Tibial nerve (tissue), 4 donors: Measurements from ENCODE around the gene FBN3. TPM values are rescaled to one million over a fixed set of nuclear protein-coding genes. Genes with fewer than 3 reads are reported as not detected.

Experiments
- DNase-seq, 2 donors: peaks; one replicate each; pipeline ENCODE4 v3.0.0-alpha.2; 2019; ENCODE audit warnings: low spot score in 2 of 2
- H3K27ac ChIP-seq, 4 donors: fragments of 200-600 bp; sonication (generic) in 3 of 4; one replicate each; pipeline ENCODE4 v1.5.1; 2017 to 2019; ENCODE audit warnings: mild to moderate bottlenecking in 1 of 4
- H3K27me3 ChIP-seq, 2 donors: fragments of 200-600 bp; sonication (generic) in 1 of 2; one replicate each; pipeline versions ENCODE4 v1.5.1 to v1.6.0; 2017 to 2019
- H3K36me3 ChIP-seq, 3 donors: fragments of 200-600 bp; sonication (generic); one replicate each; pipeline ENCODE4 v1.5.1; 2018 to 2019
- H3K4me1 ChIP-seq, 4 donors: fragments of 200-600 bp; sonication (generic) in 3 of 4; one replicate each; pipeline ENCODE4 v1.5.1; 2017 to 2019
- H3K4me3 ChIP-seq, 4 donors: fragments of 200-600 bp; sonication (generic) in 3 of 4; one replicate each; pipeline ENCODE4 v1.5.1; 2017 to 2019; ENCODE audit warnings: mild to moderate bottlenecking in 1 of 4, moderate library complexity in 1 of 4
- H3K9me3 ChIP-seq, 4 donors: fragments of 200-600 bp; sonication (generic) in 3 of 4; one replicate each; pipeline ENCODE4 v1.5.1; 2017 to 2019
- CTCF ChIP-seq, 5 experiments: fragments of 200-600 bp in 3 of 5; fragments of 450-650 bp in 2 of 5; sonication (generic) in 3 of 5; IDR thresholded peaks; one replicate each; pipeline ENCODE4 v1.5.1; 2016 to 2019; ENCODE audit warnings: antibody characterized with exemption in 5 of 5, mild to moderate bottlenecking in 3 of 5, moderate library complexity in 2 of 5
- EP300 ChIP-seq, 2 donors: sonication (generic); formaldehyde crosslinking; IDR thresholded peaks; one replicate each; pipeline ENCODE4 v1.6.1; 2017; ENCODE audit warnings: antibody characterized with exemption in 2 of 2, mild to moderate bottlenecking in 1 of 2
- POLR2A ChIP-seq, 2 donors: fragments of 450-650 bp; IDR thresholded peaks; one replicate each; pipeline ENCODE4 v1.6.1; 2017; ENCODE audit warnings: antibody characterized with exemption in 2 of 2, mild to moderate bottlenecking in 2 of 2, moderate library complexity in 2 of 2
- WGBS, 2 donors: methylation state at CpG; one replicate each; pipeline ENCODE4 v1.1.5; 2018; 5-methylcytosine and 5-hydroxymethylcytosine counted together
- total RNA-seq, 4 donors: library from RNA; depleted of rRNA; stranded (reverse); fragments of >200 nt; gene quantifications; one replicate each; pipeline ENCODE4 v1.1.0, GENCODE V29; 2016

The FBN3 gene
- total RNA-seq, 4 donors from 2014 or later = 0.20 to 2.5 TPM; not detected in 2

GRCh38 chr19:8128551-8128950 lies 20.8 kb downstream of the FBN3 start:
- no peaks in the 10 kb centered on the region for H3K36me3 ChIP-seq
- H3K27ac ChIP-seq = no peak overlapping the region
- 93% methylated on average over 8 of the region's 8 CpGs for WGBS, 2 donors
- no peaks in the 10 kb centered on the region for H3K9me3 ChIP-seq
- no peaks in the 10 kb centered on the region for H3K27me3 ChIP-seq
- no peak for DNase-seq
- no peak overlapping the region for H3K4me3 ChIP-seq
- TF ChIP-seq POLR2A (IDR thresholded peaks at IDR 0.05) (no peak), EP300 (IDR thresholded peaks at IDR 0.05) (no peak), CTCF (IDR thresholded peaks at IDR 0.05) (no peak)
- H3K4me1 ChIP-seq = no peaks in the 10 kb centered on the region

- no peak overlapping the region for H3K4me3 ChIP-seq
- H3K36me3 ChIP-seq = no peaks in the 10 kb centered on the region
- WGBS, 2 donors = 84 to 85% methylated on average over 8 of the region's 8 CpGs
- no peaks in the 10 kb centered on the region for H3K27me3 ChIP-seq
- no peaks in the 10 kb centered on the region for H3K4me1 ChIP-seq
- no peaks in the 10 kb centered on the region for H3K9me3 ChIP-seq
- TF ChIP-seq CTCF (IDR thresholded peaks at IDR 0.05) = no peak
- TF ChIP-seq POLR2A (IDR thresholded peaks at IDR 0.05) = no peak
- no peak for TF ChIP-seq EP300 (IDR thresholded peaks at IDR 0.05)
- DNase-seq = no peak
- H3K27ac ChIP-seq = no peak overlapping the region
Observed at GRCh38 chr19:8127311-8127710, 22.1 kb downstream of the FBN3 start.

DNA sequence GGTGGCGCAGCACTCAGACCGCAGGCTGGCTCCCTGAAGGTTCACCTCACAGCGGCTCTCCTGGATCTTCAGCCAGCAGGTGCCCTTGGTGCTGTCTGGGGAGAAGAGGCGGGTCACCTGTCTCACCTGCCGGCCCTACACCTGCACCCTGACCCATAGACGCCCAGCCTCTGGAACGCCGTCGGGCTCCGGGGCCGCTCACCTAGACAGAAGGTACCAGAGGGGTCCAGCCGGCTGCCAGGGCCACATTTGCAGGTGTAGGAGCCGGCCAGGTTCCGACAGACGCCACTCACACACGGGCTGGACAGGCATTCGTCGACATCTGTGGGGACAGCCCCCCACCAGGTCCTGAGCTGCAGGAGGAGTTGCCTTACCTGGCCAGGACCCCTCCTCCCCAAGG lies 22.9 kb downstream of the FBN3 start:
- no peak for DNase-seq
- 93 to 94% methylated on average over 14 to 17 of the region's 18 CpGs for WGBS, 2 donors
- Histone ChIP-seq H3K4me3 (no peak overlapping the region), H3K9me3 (no peaks in the 10 kb centered on the region), H3K27me3 (no peaks in the 10 kb centered on the region), H3K27ac (no peak overlapping the region), H3K36me3 (no peaks in the 10 kb centered on the region), H3K4me1 (no peaks in the 10 kb centered on the region)
- TF ChIP-seq EP300 (IDR thresholded peaks at IDR 0.05) (no peak), POLR2A (IDR thresholded peaks at IDR 0.05) (no peak), CTCF (IDR thresholded peaks at IDR 0.05) (no peak)

GRCh38 chr19:8126008-8126407 lies 23.4 kb downstream of the FBN3 start:
- no peaks in the 10 kb centered on the region for H3K4me1 ChIP-seq
- no peak overlapping the region for H3K27ac ChIP-seq
- no peak for TF ChIP-seq EP300 (IDR thresholded peaks at IDR 0.05)
- no peaks in the 10 kb centered on the region for H3K36me3 ChIP-seq
- H3K27me3 ChIP-seq = no peaks in the 10 kb centered on the region
- no peak for DNase-seq
- no peaks in the 10 kb centered on the region for H3K9me3 ChIP-seq
- 88 to 89% methylated on average over 15 of the region's 15 CpGs for WGBS, 2 donors
- no peak overlapping the region for H3K4me3 ChIP-seq

DNA sequence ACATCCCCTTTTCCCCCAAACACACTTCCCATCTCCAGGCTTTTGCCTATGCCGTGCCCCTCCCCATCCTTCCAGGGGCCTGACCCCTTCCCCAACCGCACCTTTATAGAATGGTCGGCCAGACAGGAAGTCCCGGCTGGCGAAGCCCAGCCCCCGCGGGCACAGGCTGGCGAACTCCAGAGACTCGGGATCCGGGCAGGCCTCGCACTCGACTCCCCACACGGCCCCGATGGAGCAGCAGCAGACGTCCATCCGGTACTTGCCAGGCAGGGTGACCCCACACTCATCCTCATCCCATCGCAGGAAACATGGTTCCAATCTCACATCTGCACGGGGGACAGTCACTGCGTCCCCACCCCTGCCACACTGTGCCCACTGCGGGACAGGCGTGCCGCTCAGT lies 25.7 kb downstream of the FBN3 start:
- Histone ChIP-seq H3K4me3 (no peak overlapping the region), H3K9me3 (no peaks in the 10 kb centered on the region), H3K36me3 (no peaks in the 10 kb centered on the region), H3K27ac (no peak overlapping the region), H3K4me1 (no peaks in the 10 kb centered on the region), H3K27me3 (no peaks in the 10 kb centered on the region)
- TF ChIP-seq EP300 (IDR thresholded peaks at IDR 0.05) = no peak
- TF ChIP-seq CTCF (IDR thresholded peaks at IDR 0.05) = no peak
- WGBS, 2 donors = 89 to 90% methylated on average over 18 to 22 of the region's 22 CpGs
- DNase-seq = no peak
